ENCODE measurements around the gene STAG1.
"Not testable (repeated sequence)": the region's sequence is repeated elsewhere in the genome, so short reads cannot be mapped to it uniquely, and the experiment has no call there.

The STAG1 gene

GRCh38 chr3:136612512-136612911, 139.7 kb downstream of the STAG1 start:
- Histone ChIP-seq H3K27ac (ENCODE audit: low read depth, low read length) (no peak overlapping the region), H3K9ac (ENCODE audit: low read length) (no peak overlapping the region), H3F3A (ENCODE audit: insufficient read depth) (peaks cover 4% of the 10 kb centered on the region; the same call in 1 of the 2 replicates), H3K9me3 (ENCODE audit: insufficient read depth, low read length) (no peaks in the 10 kb centered on the region), H3K79me2 (ENCODE audit: insufficient read depth, low read length) (peaks cover 3% of the 10 kb centered on the region; the same call in 1 of the 2 replicates), H3K9me2 (replicated peaks; ENCODE audit: insufficient read depth, low read length) (no peaks in the 10 kb centered on the region), H3K4me3 (ENCODE audit: insufficient read depth, low read length, poor library complexity, severe bottlenecking) (no peak overlapping the region), H3K36me3 (ENCODE audit: low read length) (no peaks in the 10 kb centered on the region), H3K4me2 (ENCODE audit: low read depth, low read length, poor library complexity, severe bottlenecking) (no peak overlapping the region), H3K27me3 (ENCODE audit: low read length) (no peaks in the 10 kb centered on the region), H4K20me1 (ENCODE audit: low read depth, low read length) (no peaks in the 10 kb centered on the region), H2AFZ (ENCODE audit: low read depth, low read length, severe bottlenecking) (no peak overlapping the region)
- no peak for TF ChIP-seq EZH2phosphoT487 (conservative IDR thresholded peaks at IDR 0.05; ENCODE audit: low read length)
- TF ChIP-seq, protein P1, sequence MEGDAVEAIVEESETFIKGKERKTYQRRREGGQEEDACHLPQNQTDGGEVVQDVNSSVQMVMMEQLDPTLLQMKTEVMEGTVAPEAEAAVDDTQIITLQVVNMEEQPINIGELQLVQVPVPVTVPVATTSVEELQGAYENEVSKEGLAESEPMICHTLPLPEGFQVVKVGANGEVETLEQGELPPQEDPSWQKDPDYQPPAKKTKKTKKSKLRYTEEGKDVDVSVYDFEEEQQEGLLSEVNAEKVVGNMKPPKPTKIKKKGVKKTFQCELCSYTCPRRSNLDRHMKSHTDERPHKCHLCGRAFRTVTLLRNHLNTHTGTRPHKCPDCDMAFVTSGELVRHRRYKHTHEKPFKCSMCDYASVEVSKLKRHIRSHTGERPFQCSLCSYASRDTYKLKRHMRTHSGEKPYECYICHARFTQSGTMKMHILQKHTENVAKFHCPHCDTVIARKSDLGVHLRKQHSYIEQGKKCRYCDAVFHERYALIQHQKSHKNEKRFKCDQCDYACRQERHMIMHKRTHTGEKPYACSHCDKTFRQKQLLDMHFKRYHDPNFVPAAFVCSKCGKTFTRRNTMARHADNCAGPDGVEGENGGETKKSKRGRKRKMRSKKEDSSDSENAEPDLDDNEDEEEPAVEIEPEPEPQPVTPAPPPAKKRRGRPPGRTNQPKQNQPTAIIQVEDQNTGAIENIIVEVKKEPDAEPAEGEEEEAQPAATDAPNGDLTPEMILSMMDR (IDR thresholded peaks at IDR 0.05; ENCODE audit: insufficient read depth, low read length, poor library complexity, severe bottlenecking): no peak

DNA sequence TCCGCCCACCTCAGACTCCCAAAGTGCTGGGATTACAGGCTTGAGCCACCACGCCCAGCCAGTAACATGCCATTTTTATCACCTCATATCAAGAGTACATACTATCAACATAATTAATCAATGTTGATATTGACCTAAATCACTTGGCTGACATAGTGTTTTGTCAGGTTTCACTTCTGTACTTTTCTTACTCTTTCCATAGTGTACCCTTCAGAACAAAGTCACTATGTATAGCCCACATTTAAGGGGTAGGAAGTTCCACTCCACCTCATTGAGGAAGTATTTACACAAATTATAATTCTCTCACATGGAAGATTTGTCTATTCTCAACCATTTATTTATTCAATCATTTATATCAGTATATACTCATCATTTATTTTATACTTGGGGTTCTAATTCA, 145.2 kb downstream of the STAG1 start:
- no peaks in the 10 kb centered on the region for H3K9me2 ChIP-seq (replicated peaks; ENCODE audit: insufficient read depth, low read length)
- H4K20me1 ChIP-seq (ENCODE audit: low read depth, low read length): no peaks in the 10 kb centered on the region
- peaks cover 7% of the 10 kb centered on the region; the same call in 1 of the 2 replicates for H3K79me2 ChIP-seq (ENCODE audit: insufficient read depth, low read length)
- H3K9ac ChIP-seq (ENCODE audit: low read length): no peak overlapping the region
- TF ChIP-seq, protein P1 (IDR thresholded peaks at IDR 0.05; ENCODE audit: insufficient read depth, low read length, poor library complexity, severe bottlenecking): no peak
- TF ChIP-seq EZH2phosphoT487 (conservative IDR thresholded peaks at IDR 0.05; ENCODE audit: low read length): no peak
- no peaks in the 10 kb centered on the region for H3K27me3 ChIP-seq (ENCODE audit: low read length)
- H3K4me3 ChIP-seq (ENCODE audit: insufficient read depth, low read length, poor library complexity, severe bottlenecking): no peak overlapping the region
- peaks cover 10% of the 10 kb centered on the region; the same call in 1 of the 2 replicates for H3K36me3 ChIP-seq (ENCODE audit: low read length)
- no peak overlapping the region for H2AFZ ChIP-seq (ENCODE audit: low read depth, low read length, severe bottlenecking)
- no peaks in the 10 kb centered on the region for H3K9me3 ChIP-seq (ENCODE audit: insufficient read depth, low read length)
- H3K4me2 ChIP-seq (ENCODE audit: low read depth, low read length, poor library complexity, severe bottlenecking): no peak overlapping the region
- no peak overlapping the region for H3K27ac ChIP-seq (ENCODE audit: low read depth, low read length)
- 0 out of 2 replicates have a peak, but pooled peaks cover 5% of the 10 kb centered on the region for H3F3A ChIP-seq (ENCODE audit: insufficient read depth)

- H3K9me3 ChIP-seq (ENCODE audit: insufficient read depth, low read length); H2AFZ ChIP-seq (ENCODE audit: low read depth, low read length, severe bottlenecking); H3K4me2 ChIP-seq (ENCODE audit: low read depth, low read length, poor library complexity, severe bottlenecking); H4K20me1 ChIP-seq (ENCODE audit: low read depth, low read length); H3K9ac ChIP-seq (ENCODE audit: low read length); H3K27me3 ChIP-seq (ENCODE audit: low read length); H3K79me2 ChIP-seq (ENCODE audit: insufficient read depth, low read length); H3K4me3 ChIP-seq (ENCODE audit: insufficient read depth, low read length, poor library complexity, severe bottlenecking); H3F3A ChIP-seq (ENCODE audit: insufficient read depth); H3K27ac ChIP-seq (ENCODE audit: low read depth, low read length); H3K9me2 ChIP-seq (replicated peaks; ENCODE audit: insufficient read depth, low read length): not testable (repeated sequence)
- H3K36me3 ChIP-seq (ENCODE audit: low read length): peaks cover 10% of the 10 kb centered on the region; the same call in 1 of the 2 replicates
Measured at GRCh38 chr3:136606216-136606615, 146.0 kb downstream of the STAG1 start.

DNA sequence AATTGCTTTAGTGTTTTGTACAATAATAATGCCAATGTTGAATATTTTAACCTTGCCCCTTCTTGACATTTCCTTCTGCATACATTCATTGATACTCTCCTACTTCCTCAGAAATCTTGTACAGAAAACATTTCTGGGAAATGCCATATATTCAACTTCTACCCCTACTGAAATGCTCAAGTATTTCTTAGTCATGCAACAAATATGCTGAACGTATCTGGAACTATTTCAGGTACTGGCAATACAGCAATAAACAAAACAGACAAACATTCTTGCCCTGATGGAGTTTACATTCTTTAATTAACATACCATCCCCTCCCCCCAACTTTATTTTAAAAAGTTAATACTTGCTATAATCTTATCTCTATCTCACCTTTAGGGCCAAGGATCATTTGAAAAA, 147.2 kb downstream of the STAG1 start:
- no peak overlapping the region for H3K4me3 ChIP-seq (ENCODE audit: insufficient read depth, low read length, poor library complexity, severe bottlenecking)
- H3K36me3 ChIP-seq (ENCODE audit: low read length): peaks cover 10% of the 10 kb centered on the region; the same call in 1 of the 2 replicates
- H4K20me1 ChIP-seq (ENCODE audit: low read depth, low read length): no peaks in the 10 kb centered on the region
- H3K9me2 ChIP-seq (replicated peaks; ENCODE audit: insufficient read depth, low read length): no peaks in the 10 kb centered on the region
- H3K4me2 ChIP-seq (ENCODE audit: low read depth, low read length, poor library complexity, severe bottlenecking): no peak overlapping the region
- peaks cover 7% of the 10 kb centered on the region; the same call in 1 of the 2 replicates for H3K79me2 ChIP-seq (ENCODE audit: insufficient read depth, low read length)
- H3K9me3 ChIP-seq (ENCODE audit: insufficient read depth, low read length): no peaks in the 10 kb centered on the region
- H3K27me3 ChIP-seq (ENCODE audit: low read length): no peaks in the 10 kb centered on the region
- H3K9ac ChIP-seq (ENCODE audit: low read length): no peak overlapping the region
- 0 out of 2 replicates have a peak, but pooled peaks cover 5% of the 10 kb centered on the region for H3F3A ChIP-seq (ENCODE audit: insufficient read depth)
- H2AFZ ChIP-seq (ENCODE audit: low read depth, low read length, severe bottlenecking): no peak overlapping the region
- TF ChIP-seq EZH2phosphoT487 (conservative IDR thresholded peaks at IDR 0.05; ENCODE audit: low read length): no peak
- TF ChIP-seq, protein P1 (IDR thresholded peaks at IDR 0.05; ENCODE audit: insufficient read depth, low read length, poor library complexity, severe bottlenecking): no peak
- no peak overlapping the region for H3K27ac ChIP-seq (ENCODE audit: low read depth, low read length)

Measured in SU-DHL-6 (cell line).